Transverse colon (tissue), 3 donors: Measurements from ENCODE around the gene MEX3C.

Source experiments
- CTCF ChIP-seq, 5 experiments: fragments of 200-600 bp in 3 of 5; fragments of 450-650 bp in 2 of 5; sonication (generic) in 3 of 5; IDR thresholded peaks; 1 replicate in 2 of 5; 2 replicates in 3 of 5; pipeline ENCODE4 v1.5.1; 2016 to 2017; ENCODE audit warnings: antibody characterized with exemption in 5 of 5, inconsistent platforms in 3 of 5, mild to moderate bottlenecking in 2 of 5, moderate library complexity in 1 of 5
- POLR2A ChIP-seq: fragments of 450-650 bp; IDR thresholded peaks from one replicate; pipeline ENCODE4 v1.6.1; 2016; ENCODE audit warnings: antibody characterized with exemption, mild to moderate bottlenecking, moderate library complexity

- no peak for TF ChIP-seq POLR2A
- TF ChIP-seq CTCF (IDR thresholded peaks at IDR 0.05): no peak
Measured at GRCh38 chr18:51193621-51194287, 3.7 kb downstream of the MEX3C start.
